HepG2 (cell line): ENCODE results near the gene FMNL2. TPM values are rescaled to one million over a fixed set of nuclear protein-coding genes. Genes with fewer than 3 reads are reported as not detected.

Source experiments
- CREB1 ChIP-seq, 2 experiments: fragments of 450-650 bp in 1 of 2; IDR thresholded peaks; 2 replicates each; pipeline ENCODE4 v1.6.1; 2016 to 2017; ENCODE audit warnings: control low read depth in 1 of 2, mild to moderate bottlenecking in 1 of 2, missing compliant biosample characterization in 1 of 2, missing genetic modification characterization in 1 of 2
- FOXO1 ChIP-seq: sonication (generic); formaldehyde crosslinking; IDR thresholded peaks from 2 replicates; pipeline ENCODE4 v1.4.0; 2020; ENCODE audit warnings: missing genetic modification reagents
- GATAD2A ChIP-seq: IDR thresholded peaks from 2 replicates; pipeline ENCODE4 v1.6.1; 2016
- MAF1 ChIP-seq: sonication (generic); formaldehyde crosslinking; IDR thresholded peaks from 2 replicates; pipeline ENCODE4 v1.5.0; 2020; ENCODE audit warnings: missing genetic modification reagents, borderline replicate concordance
- MED8 ChIP-seq: sonication (generic); formaldehyde crosslinking; IDR thresholded peaks from 2 replicates; pipeline ENCODE4 v1.8.1; 2023; ENCODE audit warnings: mild to moderate bottlenecking, missing genetic modification reagents; ENCODE audit not compliant: insufficient replicate concordance
- NCOA2 ChIP-seq: sonication (generic); formaldehyde crosslinking; IDR thresholded peaks from 2 replicates; pipeline ENCODE4 v1.8.0; 2022; ENCODE audit warnings: inconsistent platforms
- REPIN1 ChIP-seq: sonication (generic); formaldehyde crosslinking; IDR thresholded peaks from 2 replicates; pipeline ENCODE4 v1.8.0; 2022; ENCODE audit warnings: missing genetic modification reagents, low read depth, mild to moderate bottlenecking, borderline replicate concordance
- RERE ChIP-seq: IDR thresholded peaks from 2 replicates; pipeline ENCODE4 v1.6.1; 2016; ENCODE audit warnings: low read depth, missing genetic modification reagents, missing compliant biosample characterization
- RXRA ChIP-seq: sonication (generic); formaldehyde crosslinking; IDR thresholded peaks from 2 replicates; pipeline ENCODE4 v1.5.1; 2020; ENCODE audit warnings: missing genetic modification reagents
- SNAPC2 ChIP-seq: sonication (generic); formaldehyde crosslinking; IDR thresholded peaks from 2 replicates; pipeline ENCODE4 v1.8.1; 2022; ENCODE audit warnings: mild to moderate bottlenecking, missing genetic modification reagents
- TEAD2 ChIP-seq: sonication (generic); formaldehyde crosslinking; IDR thresholded peaks from 2 replicates; pipeline ENCODE4 v1.9.0; 2021; ENCODE audit warnings: missing genetic modification reagents
- TMF1 ChIP-seq: sonication (generic); formaldehyde crosslinking; IDR thresholded peaks from 2 replicates; pipeline ENCODE4 v1.8.1; 2022; ENCODE audit warnings: low read depth, missing genetic modification reagents
- YY1 ChIP-seq: IDR thresholded peaks from 2 replicates; pipeline ENCODE4 v1.6.1; 2011; ENCODE audit warnings: low read length, low read depth, moderate library complexity, mild to moderate bottlenecking; ENCODE audit not compliant: insufficient read depth, insufficient replicate concordance
- ZBTB44 ChIP-seq: sonication (generic); formaldehyde crosslinking; IDR thresholded peaks from 2 replicates; pipeline ENCODE4 v1.4.0; 2020; ENCODE audit warnings: missing genetic modification reagents
- ZNF614 ChIP-seq: IDR thresholded peaks from 2 replicates; pipeline ENCODE4 v1.6.1; 2018; ENCODE audit warnings: missing biosample characterization, missing genetic modification reagents, inconsistent platforms, borderline replicate concordance
- polyA plus RNA-seq, 8 experiments: library from polyadenylated mRNA; depleted of rRNA in 3 of 8; stranded (reverse) in 7 of 8; unstranded in 1 of 8; fragments of >200 nt; fragmentation: Illumina TruSeq in 4 of 8; extraction: Trizol in 4 of 8; gene quantifications; 2 replicates each; pipeline versions ENCODE4 v1.2.1 to v1.2.3, GENCODE V29; 2011 to 2016; ENCODE audit warnings: low read depth in 4 of 8, missing spikeins in 1 of 8, mixed read lengths in 1 of 8; ENCODE audit not compliant: insufficient read depth in 1 of 8
- total RNA-seq, 5 experiments: library from RNA; depleted of rRNA; stranded (reverse); fragments of >200 nt; fragmentation: Illumina TruSeq; extraction: Trizol; gene quantifications; 2 replicates each; pipeline ENCODE4 v1.2.3, GENCODE V29; 2016; ENCODE audit warnings: low read depth in 1 of 5
- TF ChIP-seq, protein P1 (sequence below): IDR thresholded peaks from 2 replicates; pipeline ENCODE4 v1.6.1; 2018; ENCODE audit warnings: missing genetic modification reagents
- TF ChIP-seq, protein P2 (sequence below): sonication (generic); formaldehyde crosslinking; conservative IDR thresholded peaks from 2 replicates; pipeline ENCODE4 v1.4.0; 2020; ENCODE audit warnings: mild to moderate bottlenecking, missing genetic modification reagents, moderate library complexity

The FMNL2 gene
- total and polyA plus RNA-seq, 2 of the 13 experiments (the other 11 are each of a cell fraction or from before 2014, with no cell fraction given), result 66.5 to 67.7 TPM

- TF ChIP-seq, protein P1, sequence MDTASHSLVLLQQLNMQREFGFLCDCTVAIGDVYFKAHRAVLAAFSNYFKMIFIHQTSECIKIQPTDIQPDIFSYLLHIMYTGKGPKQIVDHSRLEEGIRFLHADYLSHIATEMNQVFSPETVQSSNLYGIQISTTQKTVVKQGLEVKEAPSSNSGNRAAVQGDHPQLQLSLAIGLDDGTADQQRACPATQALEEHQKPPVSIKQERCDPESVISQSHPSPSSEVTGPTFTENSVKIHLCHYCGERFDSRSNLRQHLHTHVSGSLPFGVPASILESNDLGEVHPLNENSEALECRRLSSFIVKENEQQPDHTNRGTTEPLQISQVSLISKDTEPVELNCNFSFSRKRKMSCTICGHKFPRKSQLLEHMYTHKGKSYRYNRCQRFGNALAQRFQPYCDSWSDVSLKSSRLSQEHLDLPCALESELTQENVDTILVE (CRISPR knock-in tag), result peak; percentile 96
- TF ChIP-seq GATAD2A (CRISPR knock-in tag) (peak; percentile 100), CREB1 (IDR thresholded peaks at IDR 0.05) (peak; percentile 32; the same call in 1 of the 2 replicates), CREB1 (CRISPR knock-in tag; IDR thresholded peaks at IDR 0.05) (peak; percentile 90), TMF1 (no peak), SNAPC2 (CRISPR knock-in tag) (peak; percentile 82; the same call in 1 of the 2 replicates), RERE (CRISPR knock-in tag) (peak; percentile 93), FOXO1 (CRISPR knock-in tag) (peak; percentile 81), ZNF614 (peak; percentile 99), REPIN1 (CRISPR knock-in tag) (peak; percentile 92; the same call in 1 of the 2 replicates), RXRA (CRISPR knock-in tag) (peak; percentile 71; the same call in 1 of the 2 replicates), MED8 (CRISPR knock-in tag) (peak; percentile 93), YY1 (peak; percentile 18), NCOA2 (CRISPR knock-in tag) (peak; percentile 100), ZBTB44 (CRISPR knock-in tag) (no peak), MAF1 (no peak), TEAD2 (CRISPR knock-in tag) (no peak)
- TF ChIP-seq, protein P2, sequence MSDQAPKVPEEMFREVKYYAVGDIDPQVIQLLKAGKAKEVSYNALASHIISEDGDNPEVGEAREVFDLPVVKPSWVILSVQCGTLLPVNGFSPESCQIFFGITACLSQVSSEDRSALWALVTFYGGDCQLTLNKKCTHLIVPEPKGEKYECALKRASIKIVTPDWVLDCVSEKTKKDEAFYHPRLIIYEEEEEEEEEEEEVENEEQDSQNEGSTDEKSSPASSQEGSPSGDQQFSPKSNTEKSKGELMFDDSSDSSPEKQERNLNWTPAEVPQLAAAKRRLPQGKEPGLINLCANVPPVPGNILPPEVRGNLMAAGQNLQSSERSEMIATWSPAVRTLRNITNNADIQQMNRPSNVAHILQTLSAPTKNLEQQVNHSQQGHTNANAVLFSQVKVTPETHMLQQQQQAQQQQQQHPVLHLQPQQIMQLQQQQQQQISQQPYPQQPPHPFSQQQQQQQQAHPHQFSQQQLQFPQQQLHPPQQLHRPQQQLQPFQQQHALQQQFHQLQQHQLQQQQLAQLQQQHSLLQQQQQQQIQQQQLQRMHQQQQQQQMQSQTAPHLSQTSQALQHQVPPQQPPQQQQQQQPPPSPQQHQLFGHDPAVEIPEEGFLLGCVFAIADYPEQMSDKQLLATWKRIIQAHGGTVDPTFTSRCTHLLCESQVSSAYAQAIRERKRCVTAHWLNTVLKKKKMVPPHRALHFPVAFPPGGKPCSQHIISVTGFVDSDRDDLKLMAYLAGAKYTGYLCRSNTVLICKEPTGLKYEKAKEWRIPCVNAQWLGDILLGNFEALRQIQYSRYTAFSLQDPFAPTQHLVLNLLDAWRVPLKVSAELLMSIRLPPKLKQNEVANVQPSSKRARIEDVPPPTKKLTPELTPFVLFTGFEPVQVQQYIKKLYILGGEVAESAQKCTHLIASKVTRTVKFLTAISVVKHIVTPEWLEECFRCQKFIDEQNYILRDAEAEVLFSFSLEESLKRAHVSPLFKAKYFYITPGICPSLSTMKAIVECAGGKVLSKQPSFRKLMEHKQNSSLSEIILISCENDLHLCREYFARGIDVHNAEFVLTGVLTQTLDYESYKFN (CRISPR knock-in tag), result peak; percentile 95
These were observed 151.2 kb downstream of the FMNL2 start (continued) for GRCh38 chr2:152485954-152486736.
